ENCODE data around the gene KCNMB4. TPM values are rescaled to one million over a fixed set of nuclear protein-coding genes. Genes with fewer than 3 reads are reported as not detected.

Gene KCNMB4
- total and polyA plus RNA-seq, 2 of the 4 experiments (the other 2 are of a cell fraction): 0.90 to 1.1 TPM

DNA sequence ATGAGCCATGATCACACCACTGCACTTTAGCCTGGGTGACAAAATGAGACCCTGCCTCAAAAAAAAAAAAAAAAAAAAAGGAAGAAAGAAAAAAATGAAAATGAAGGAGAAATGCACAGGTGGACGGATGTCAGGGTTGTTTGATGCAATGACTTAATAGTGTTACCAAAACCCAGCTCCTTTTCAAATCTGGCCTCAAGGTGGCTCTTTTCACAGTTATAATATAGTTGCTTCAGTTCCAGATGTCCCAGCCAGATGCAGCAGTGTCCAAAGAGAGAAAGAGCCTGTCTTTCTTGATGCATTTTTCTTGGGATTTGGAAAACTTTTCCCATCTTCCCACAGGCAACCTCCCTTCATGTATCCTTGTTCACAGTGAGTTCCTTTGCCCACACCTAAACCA is 36.5 kb downstream of the KCNMB4 start:
- no peaks in the 10 kb centered on the region for H3K27me3 ChIP-seq (ENCODE audit: control insufficient read depth, insufficient read depth, low read length)
- H3K27ac ChIP-seq (ENCODE audit: insufficient read depth, low read length): no peak overlapping the region
- H2BK20ac ChIP-seq (ENCODE audit: low read depth, low read length): no peak overlapping the region
- no peak overlapping the region for H3K9ac ChIP-seq (ENCODE audit: low read depth, low read length)
- no peak overlapping the region for H3K14ac ChIP-seq (replicated peaks; ENCODE audit: low read depth, low read length)
- no peak overlapping the region for H2AFZ ChIP-seq (replicated peaks; ENCODE audit: low read length, poor library complexity)
- H3K4me3 ChIP-seq (ENCODE audit: insufficient read depth, low read depth, low read length): no peak overlapping the region
- in situ Hi-C loops (cut with MboI; ENCODE audit: low sequenced_read_pairs): no loop called here
- no peak overlapping the region for H3K23ac ChIP-seq (ENCODE audit: low read depth, low read length)
- no peak overlapping the region for H4K5ac ChIP-seq (ENCODE audit: low read depth, low read length)
- no peak overlapping the region for H2BK120ac ChIP-seq (ENCODE audit: low read depth, low read length)
- H4K91ac ChIP-seq (ENCODE audit: insufficient read depth, low read depth, low read length): no peak overlapping the region
- ATAC-seq (ENCODE audit: low read depth): no peak
- dilution Hi-C loops (cut with HindIII; ENCODE audit: low sequenced_read_pairs, unreplicated experiment): no loop called here
- no TSS peak for BruUV-seq (replicated peaks)
- TF ChIP-seq, protein P1, sequence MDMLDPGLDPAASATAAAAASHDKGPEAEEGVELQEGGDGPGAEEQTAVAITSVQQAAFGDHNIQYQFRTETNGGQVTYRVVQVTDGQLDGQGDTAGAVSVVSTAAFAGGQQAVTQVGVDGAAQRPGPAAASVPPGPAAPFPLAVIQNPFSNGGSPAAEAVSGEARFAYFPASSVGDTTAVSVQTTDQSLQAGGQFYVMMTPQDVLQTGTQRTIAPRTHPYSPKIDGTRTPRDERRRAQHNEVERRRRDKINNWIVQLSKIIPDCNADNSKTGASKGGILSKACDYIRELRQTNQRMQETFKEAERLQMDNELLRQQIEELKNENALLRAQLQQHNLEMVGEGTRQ (IDR thresholded peaks at IDR 0.05; ENCODE audit: low read depth, low read length): no peak
- TF ChIP-seq NFE2L2 (IDR thresholded peaks at IDR 0.05; ENCODE audit: low read depth, low read length) (no peak), MXI1 (IDR thresholded peaks at IDR 0.05; ENCODE audit: borderline replicate concordance, low read depth, low read length) (no peak), MAZ (IDR thresholded peaks at IDR 0.05; ENCODE audit: borderline replicate concordance, low read depth, low read length) (no peak), POLR2A (IDR thresholded peaks at IDR 0.05; ENCODE audit: low read depth, low read length) (no peak), SMC3 (IDR thresholded peaks at IDR 0.05; ENCODE audit: low read depth, low read length) (no peak), RCOR1 (IDR thresholded peaks at IDR 0.05; ENCODE audit: insufficient replicate concordance, low read length) (no peak)
- TF ChIP-seq, protein P2, sequence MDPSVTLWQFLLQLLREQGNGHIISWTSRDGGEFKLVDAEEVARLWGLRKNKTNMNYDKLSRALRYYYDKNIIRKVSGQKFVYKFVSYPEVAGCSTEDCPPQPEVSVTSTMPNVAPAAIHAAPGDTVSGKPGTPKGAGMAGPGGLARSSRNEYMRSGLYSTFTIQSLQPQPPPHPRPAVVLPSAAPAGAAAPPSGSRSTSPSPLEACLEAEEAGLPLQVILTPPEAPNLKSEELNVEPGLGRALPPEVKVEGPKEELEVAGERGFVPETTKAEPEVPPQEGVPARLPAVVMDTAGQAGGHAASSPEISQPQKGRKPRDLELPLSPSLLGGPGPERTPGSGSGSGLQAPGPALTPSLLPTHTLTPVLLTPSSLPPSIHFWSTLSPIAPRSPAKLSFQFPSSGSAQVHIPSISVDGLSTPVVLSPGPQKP (IDR thresholded peaks at IDR 0.05; ENCODE audit: borderline replicate concordance, low read depth, low read length): no peak
- H4K20me1 ChIP-seq (ENCODE audit: insufficient read depth, low read length): no peaks in the 10 kb centered on the region
- H3K4ac ChIP-seq (ENCODE audit: low read depth, low read length): no peak overlapping the region
- intact Hi-C loops (cut with micrococcal nuclease): no loop called here
- H3K56ac ChIP-seq (ENCODE audit: extremely low read depth, insufficient read depth, low read length): no peak overlapping the region
- no peaks in the 10 kb centered on the region for H3K36me3 ChIP-seq (ENCODE audit: control insufficient read depth, insufficient read depth, low read length)
- no CpG with 5 or more reads among the region's 1 CpG for WGBS, 2 experiments (ENCODE audit: extremely low coverage in 2 of 2, insufficient read length in 1 of 2)
- ChIA-PET CTCF (no interaction called here), POLR2A (ENCODE audit: unreplicated experiment) (no interaction called here)
- DNase-seq: no peak
- no peak overlapping the region for H3K18ac ChIP-seq (ENCODE audit: low read depth, low read length)
- no peaks in the 10 kb centered on the region for H3K9me3 ChIP-seq (ENCODE audit: control insufficient read depth, insufficient read depth, low read length)
- no peaks in the 10 kb centered on the region for H3K9me1 ChIP-seq (ENCODE audit: insufficient read depth, low read length)
- H3K79me1 ChIP-seq (ENCODE audit: low read depth in 1 of 2, low read length in 2 of 2): no peaks in the 10 kb centered on the region
- H2AK5ac ChIP-seq (ENCODE audit: low read depth, low read length): no peak overlapping the region
- H2AK9ac ChIP-seq (replicated peaks; ENCODE audit: low read depth, low read length, poor library complexity): no peak overlapping the region
- H2BK15ac ChIP-seq (ENCODE audit: low read depth, low read length): no peak overlapping the region
- no peak overlapping the region for H3K4me2 ChIP-seq (ENCODE audit: low read depth, low read length)
- H4K8ac ChIP-seq (ENCODE audit: low read depth in 2 of 2, low read length in 2 of 2): no peak overlapping the region
- no peak overlapping the region for H2BK5ac ChIP-seq (ENCODE audit: low read depth, low read length, poor library complexity, severe bottlenecking)
- H3K4me1 ChIP-seq (ENCODE audit: control insufficient read depth, insufficient read depth, low read length): no peaks in the 10 kb centered on the region
